ENCODE results near the gene FRMPD2.
"Not testable (repeated sequence)": the region's sequence is repeated elsewhere in the genome, so short reads cannot be mapped to it uniquely, and the experiment has no call there.

Gene FRMPD2

GRCh38 chr10:48232717-48233447 lies 41.6 kb downstream of the FRMPD2 start:
- no peak for DNase-seq

GRCh38 chr10:48231699-48232315 lies 42.7 kb downstream of the FRMPD2 start:
- DNase-seq, result no peak

- DNase-seq, result no peak
These were observed 43.3 kb downstream of the FRMPD2 start for GRCh38 chr10:48231178-48231577.

- no peak for DNase-seq
These were observed 47.3 kb downstream of the FRMPD2 start for GRCh38 chr10:48227213-48227612.

- DNase-seq, result no peak
These were observed 49.4 kb downstream of the FRMPD2 start for GRCh38 chr10:48224979-48225560.

GRCh38 chr10:48224296-48224695 lies 50.2 kb downstream of the FRMPD2 start:
- no peak for DNase-seq

GRCh38 chr10:48221814-48222213 lies 52.7 kb downstream of the FRMPD2 start:
- no peak for DNase-seq

GRCh38 chr10:48221031-48221430 lies 53.5 kb downstream of the FRMPD2 start:
- not testable (repeated sequence) for DNase-seq

GRCh38 chr10:48219194-48219593 lies 55.3 kb downstream of the FRMPD2 start:
- no peak for DNase-seq

- no peak for DNase-seq
These were observed 57.8 kb downstream of the FRMPD2 start for GRCh38 chr10:48216744-48217143.

- DNase-seq, result no peak
These were observed 58.3 kb downstream of the FRMPD2 start for GRCh38 chr10:48216204-48216505.

- DNase-seq, result peak; percentile 52
These were observed 58.9 kb downstream of the FRMPD2 start for GRCh38 chr10:48215486-48216203.

- DNase-seq, result no peak
These were observed 59.6 kb downstream of the FRMPD2 start for GRCh38 chr10:48214716-48215485.

- no peak for DNase-seq
These were observed 61.4 kb downstream of the FRMPD2 start for GRCh38 chr10:48213047-48213446.

- DNase-seq, result no peak
These were observed 62.7 kb downstream of the FRMPD2 start for GRCh38 chr10:48211777-48212176.

- no peak for DNase-seq
These were observed 63.5 kb downstream of the FRMPD2 start for GRCh38 chr10:48210966-48211365.

GRCh38 chr10:48210391-48210790 lies 64.1 kb downstream of the FRMPD2 start:
- DNase-seq, result no peak

GRCh38 chr10:48209241-48209640 lies 65.3 kb downstream of the FRMPD2 start:
- no peak for DNase-seq

- DNase-seq, result no peak
These were observed 66.6 kb downstream of the FRMPD2 start for GRCh38 chr10:48207853-48208252.

GRCh38 chr10:48206482-48207250 lies 67.8 kb downstream of the FRMPD2 start:
- DNase-seq, result no peak

GRCh38 chr10:48205918-48206317 lies 68.6 kb downstream of the FRMPD2 start:
- DNase-seq, result no peak
